CD4-positive, alpha-beta T cell (primary cell): Measurements from ENCODE around the gene CLINT1. TPM values are rescaled to one million over a fixed set of nuclear protein-coding genes. Genes with fewer than 3 reads are reported as not detected.
"Not testable (repeated sequence)": the region's sequence is repeated elsewhere in the genome, so short reads cannot be mapped to it uniquely, and the experiment has no call there.

Experiments used
- ATAC-seq: fragments of 200-7000 bp; cut with Tn5 transposase; one replicate; pipeline ENCODE4 v1.10.0; 2022; ENCODE audit warnings: mild to moderate bottlenecking; ENCODE audit not compliant: poor library complexity
- CTCF ChIA-PET: fragments of 350-600 bp; sonication (Branson Sonifier 250); formaldehyde crosslinking; loops from one replicate; lab custom pipeline; 2021; ENCODE audit warnings: antibody characterized with exemption, inconsistent platforms; lab: Charles Lee
- POLR2A ChIA-PET: fragments of 350-600 bp; sonication (Branson Sonifier 250); formaldehyde crosslinking; loops from one replicate; lab custom pipeline; 2021; ENCODE audit warnings: antibody characterized with exemption, inconsistent platforms; lab: Charles Lee
- DNase-seq, 14 experiments: peaks; one replicate each; pipeline ENCODE4 v3.0.0-alpha.2; 2013 to 2020; ENCODE audit warnings: mixed read lengths in 2 of 14
- H3K27ac ChIP-seq, 2 donors: one replicate each; pipeline versions ENCODE4 v1.5.1 to v1.7.0; 2013; ENCODE audit warnings: low read length in 2 of 2, low read depth in 1 of 2, mild to moderate bottlenecking in 1 of 2
- H3K27me3 ChIP-seq, 2 experiments: 1 replicate in 1 of 2; 2 replicates in 1 of 2; pipeline versions ENCODE4 v1.6.1 to v1.7.0; 2013; ENCODE audit warnings: low read length in 2 of 2, control low read depth in 1 of 2, mild to moderate bottlenecking in 1 of 2, moderate library complexity in 1 of 2; ENCODE audit not compliant: insufficient read depth in 2 of 2, control insufficient read depth in 1 of 2
- H3K36me3 ChIP-seq: one replicate; pipeline ENCODE4 v1.6.1; 2013; ENCODE audit warnings: low read length, control low read depth; ENCODE audit not compliant: insufficient read depth
- H3K4me1 ChIP-seq: one replicate; pipeline ENCODE4 v1.6.1; 2013; ENCODE audit warnings: low read length, control low read depth; ENCODE audit not compliant: insufficient read depth
- H3K4me3 ChIP-seq: one replicate; pipeline ENCODE4 v1.5.1; 2013; ENCODE audit warnings: mild to moderate bottlenecking, low read length, moderate library complexity
- H3K9me3 ChIP-seq, 2 experiments: 1 replicate in 1 of 2; 2 replicates in 1 of 2; pipeline versions ENCODE4 v1.6.1 to v1.7.0; 2013; ENCODE audit warnings: low read length in 2 of 2, mild to moderate bottlenecking in 2 of 2, control low read depth in 1 of 2, moderate library complexity in 1 of 2; ENCODE audit not compliant: control insufficient read depth in 1 of 2, insufficient read depth in 1 of 2
- H3K27ac Mint-ChIP-seq: one replicate; pipeline ENCODE4 v1.8.0; 2020; ENCODE audit warnings: mixed read lengths
- H3K27me3 Mint-ChIP-seq: one replicate; pipeline ENCODE4 v1.8.0; 2021; ENCODE audit warnings: mixed read lengths
- H3K36me3 Mint-ChIP-seq: one replicate; pipeline ENCODE4 v1.8.0; 2021; ENCODE audit warnings: low read depth, mixed read lengths
- H3K4me1 Mint-ChIP-seq: one replicate; pipeline ENCODE4 v1.8.0; 2021; ENCODE audit warnings: low read depth, mixed read lengths
- H3K4me3 Mint-ChIP-seq: one replicate; pipeline ENCODE4 v1.8.0; 2020; ENCODE audit warnings: mild to moderate bottlenecking, mixed read lengths
- H3K9me3 Mint-ChIP-seq: one replicate; pipeline ENCODE4 v1.8.0; 2020; ENCODE audit warnings: mixed read lengths
- CTCF ChIP-seq: fragments of 200-600 bp; IDR thresholded peaks from one replicate; pipeline ENCODE4 v1.8.0; 2022; ENCODE audit warnings: antibody characterized with exemption, mild to moderate bottlenecking
- intact Hi-C, 2 experiments: fragments of 100-400 bp; cut with DNase I in 1 of 2; cut with micrococcal nuclease in 1 of 2; formaldehyde crosslinking; loops; one replicate each; pipeline versions ENCODE4 v1.15.1 to v1.9.0; 2023 to 2025; cut with DNase I, micrococcal nuclease
- total RNA-seq, 174 experiments: library from RNA in 2 of 174; stranded (reverse) in 2 of 174; gene quantifications; one replicate each; pipeline ENCODE4 v1.2.3 and lab custom pipeline; 2021 to 2026

Gene CLINT1
- total RNA-seq, 2 experiments from 2014 or later: 89.9 to 91.3 TPM

GRCh38 chr5:157888814-157889532, 30.0 kb upstream of the CLINT1 start:
- ATAC-seq: no peak
- ChIA-PET CTCF (no interaction called here), POLR2A (no interaction called here)
- Histone ChIP-seq H3K9me3 (peaks cover 0 to 8% of the 10 kb centered on the region in 2 experiments), H3K4me3 (no peak overlapping the region), H3K4me1 (peaks cover 8% of the 10 kb centered on the region), H3K36me3 (no peaks in the 10 kb centered on the region), H3K27ac (no peak overlapping the region), H3K27me3 (no peaks in the 10 kb centered on the region)
- Mint-ChIP-seq H3K4me3 (no peak overlapping the region), H3K27me3 (no peaks in the 10 kb centered on the region), H3K4me1 (peaks cover 15% of the 10 kb centered on the region), H3K9me3 (no peaks in the 10 kb centered on the region), H3K36me3 (no peaks in the 10 kb centered on the region), H3K27ac (no peak overlapping the region)
- no peak for DNase-seq
- intact Hi-C loops: no loop called here
- TF ChIP-seq CTCF: no peak

GRCh38 chr5:157886796-157887380, 27.9 kb upstream of the CLINT1 start:
- POLR2A ChIA-PET: no interaction called here
- Histone ChIP-seq H3K4me1 (peaks cover 8% of the 10 kb centered on the region), H3K27me3 (no peaks in the 10 kb centered on the region), H3K9me3 (peaks cover 0 to 8% of the 10 kb centered on the region in 2 experiments), H3K36me3 (no peaks in the 10 kb centered on the region), H3K27ac (no peak overlapping the region), H3K4me3 (no peak overlapping the region)
- Mint-ChIP-seq H3K36me3 (no peaks in the 10 kb centered on the region), H3K4me3 (no peak overlapping the region), H3K4me1 (peaks cover 10% of the 10 kb centered on the region), H3K27me3 (no peaks in the 10 kb centered on the region), H3K9me3 (no peaks in the 10 kb centered on the region), H3K27ac (no peak overlapping the region)
- peak in 1 of 14 experiments; percentile 5 for DNase-seq
- CTCF ChIA-PET: no interaction called here
- TF ChIP-seq CTCF: no peak
- ATAC-seq: no peak
- intact Hi-C loops: no loop called here

GRCh38 chr5:157885051-157885450, 26.1 kb upstream of the CLINT1 start:
- H3K4me1 ChIP-seq, H3K9me3 Mint-ChIP-seq, H3K4me1 Mint-ChIP-seq, H3K27me3 ChIP-seq, H3K36me3 ChIP-seq, H3K27ac Mint-ChIP-seq, POLR2A ChIA-PET, intact Hi-C loops, DNase-seq, ATAC-seq, H3K27ac ChIP-seq, H3K9me3 ChIP-seq, H3K4me3 ChIP-seq, H3K27me3 Mint-ChIP-seq, H3K36me3 Mint-ChIP-seq, H3K4me3 Mint-ChIP-seq: not testable (repeated sequence)
- CTCF ChIA-PET: interaction anchor here (0.6 kb wide), 1 partner anchor 67 kb away, joined by 3 read pairs; no protein-coding TSS in a partner anchor

- H3K4me1 ChIP-seq, H3K27me3 Mint-ChIP-seq, H3K27ac ChIP-seq, H3K27ac Mint-ChIP-seq, H3K27me3 ChIP-seq, POLR2A ChIA-PET, DNase-seq, CTCF ChIA-PET, ATAC-seq, H3K36me3 Mint-ChIP-seq, H3K9me3 Mint-ChIP-seq, H3K4me3 ChIP-seq, H3K9me3 ChIP-seq, H3K4me3 Mint-ChIP-seq, H3K4me1 Mint-ChIP-seq, H3K36me3 ChIP-seq, intact Hi-C loops: not testable (repeated sequence)
Observed at GRCh38 chr5:157881498-157881897, 22.6 kb upstream of the CLINT1 start.
